DMS53 treated with DMSO at 0.1 percent for 48 hours (cell line): ENCODE results near the gene TBPL2.
"Not testable (repeated sequence)": the region's sequence is repeated elsewhere in the genome, so short reads cannot be mapped to it uniquely, and the experiment has no call there.

Source experiments
- DNase-seq: peaks from one replicate; lab custom pipeline; 2025; ENCODE audit not compliant: unreplicated experiment; lab: John Stamatoyannopoulos, UW

TBPL2 gene

GRCh38 chr14:55411426-55412389 is 28.7 kb downstream of the TBPL2 start, which contains the start of gene ATG14:
TSS of gene ATG14 (minus strand) at chr14:55411830. CDS start at chr14:55411822, 8 bp downstream.
- peak; percentile 59 for DNase-seq

GRCh38 chr14:55410876-55411275 is 29.5 kb downstream of the TBPL2 start:
- DNase-seq: no peak

- DNase-seq: no peak
Measured at GRCh38 chr14:55404173-55404854, 36.1 kb downstream of the TBPL2 start.

GRCh38 chr14:55401751-55402150 is 38.7 kb downstream of the TBPL2 start:
- no peak for DNase-seq

- DNase-seq: no peak
Measured at GRCh38 chr14:55399852-55400251, 40.6 kb downstream of the TBPL2 start.

- no peak for DNase-seq
Measured at GRCh38 chr14:55399183-55399582, 41.2 kb downstream of the TBPL2 start.

- DNase-seq: no peak
Measured at GRCh38 chr14:55398679-55399078, 41.7 kb downstream of the TBPL2 start.

- no peak for DNase-seq
Measured at GRCh38 chr14:55389330-55389729, 51.1 kb downstream of the TBPL2 start.

- DNase-seq: no peak
Measured at GRCh38 chr14:55388160-55388559, 52.3 kb downstream of the TBPL2 start.

- no peak for DNase-seq
Measured at GRCh38 chr14:55387121-55387520, 53.3 kb downstream of the TBPL2 start.

- DNase-seq: no peak
Measured at GRCh38 chr14:55386037-55386808, 54.2 kb downstream of the TBPL2 start.

- no peak for DNase-seq
Measured at GRCh38 chr14:55384536-55384935, 55.9 kb downstream of the TBPL2 start.

- DNase-seq: no peak
Measured at GRCh38 chr14:55383541-55384140, 56.8 kb downstream of the TBPL2 start.

GRCh38 chr14:55383056-55383466 is 57.4 kb downstream of the TBPL2 start:
- DNase-seq: not testable (repeated sequence)

GRCh38 chr14:55382483-55382882 is 57.9 kb downstream of the TBPL2 start:
- DNase-seq: no peak

GRCh38 chr14:55381561-55381960 is 58.9 kb downstream of the TBPL2 start:
- no peak for DNase-seq

GRCh38 chr14:55381040-55381439 is 59.4 kb downstream of the TBPL2 start:
- no peak for DNase-seq

- no peak for DNase-seq
Measured at GRCh38 chr14:55377236-55377635, 63.2 kb downstream of the TBPL2 start.

- DNase-seq: no peak
Measured at GRCh38 chr14:55374771-55375170, 65.6 kb downstream of the TBPL2 start.

GRCh38 chr14:55373784-55374705 is 66.4 kb downstream of the TBPL2 start:
- DNase-seq: no peak
